AG08395 (cell line): Measurements from ENCODE around the gene CHAF1A.
A peak's percentile ranks its signal among the peaks of the same experiment; 100 is the strongest.

ENCODE experiments used
- DNase-seq: peaks from one replicate; pipeline ENCODE4 v3.0.0; 2012; ENCODE audit warnings: mixed read lengths, low spot score

The CHAF1A gene

GRCh38 chr19:4367336-4367723 is 35.1 kb upstream of the CHAF1A start:
- DNase-seq: no peak

- no peak for DNase-seq
These were observed 34.7 kb upstream of the CHAF1A start for GRCh38 chr19:4367781-4368127.

GRCh38 chr19:4368128-4368820 is 34.2 kb upstream of the CHAF1A start:
- DNase-seq: no peak

- DNase-seq: peak; percentile 28
These were observed 33.1 kb upstream of the CHAF1A start for GRCh38 chr19:4369109-4369887.

GRCh38 chr19:4369888-4370260 is 32.6 kb upstream of the CHAF1A start:
- peak; percentile 47 for DNase-seq

GRCh38 chr19:4370418-4371041 is 31.9 kb upstream of the CHAF1A start:
- no peak for DNase-seq

GRCh38 chr19:4371247-4372164 is 30.9 kb upstream of the CHAF1A start:
- DNase-seq: no peak

GRCh38 chr19:4372165-4373012 is 30.1 kb upstream of the CHAF1A start:
- DNase-seq: no peak

GRCh38 chr19:4373013-4373367 is 29.4 kb upstream of the CHAF1A start:
- no peak for DNase-seq

GRCh38 chr19:4373601-4374497 is 28.6 kb upstream of the CHAF1A start:
- DNase-seq: peak; percentile 54

GRCh38 chr19:4374498-4375163 is 27.8 kb upstream of the CHAF1A start:
- peak; percentile 90 for DNase-seq

GRCh38 chr19:4375164-4376027 is 27.0 kb upstream of the CHAF1A start:
- peak; percentile 62 for DNase-seq

GRCh38 chr19:4376028-4376670 is 26.3 kb upstream of the CHAF1A start:
- DNase-seq: no peak

- no peak for DNase-seq
These were observed 25.8 kb upstream of the CHAF1A start for GRCh38 chr19:4376671-4376990.

GRCh38 chr19:4376991-4377781 is 25.3 kb upstream of the CHAF1A start:
- DNase-seq: no peak

- no peak for DNase-seq
These were observed 23.6 kb upstream of the CHAF1A start for GRCh38 chr19:4378886-4379285.

- DNase-seq: no peak
These were observed 22.8 kb upstream of the CHAF1A start for GRCh38 chr19:4379383-4380253.
